Uterus (tissue), 2 donors: ENCODE measurements around the gene GPBAR1.

ENCODE experiments used
- POLR2A ChIP-seq, 2 donors: fragments of 450-650 bp; IDR thresholded peaks; one replicate each; pipeline ENCODE4 v1.6.1; 2016; ENCODE audit warnings: antibody characterized with exemption in 2 of 2, mild to moderate bottlenecking in 1 of 2, moderate library complexity in 1 of 2
- TF ChIP-seq, protein P1 (sequence below), 4 experiments: fragments of 200-600 bp in 2 of 4; fragments of 450-650 bp in 2 of 4; sonication (generic) in 2 of 4; IDR thresholded peaks; one replicate each; pipeline ENCODE4 v1.5.1; 2016 to 2019; ENCODE audit warnings: antibody characterized with exemption in 4 of 4, mild to moderate bottlenecking in 2 of 4, moderate library complexity in 1 of 4

- no peak for TF ChIP-seq POLR2A (IDR thresholded peaks at IDR 0.05)
- TF ChIP-seq, protein P1, sequence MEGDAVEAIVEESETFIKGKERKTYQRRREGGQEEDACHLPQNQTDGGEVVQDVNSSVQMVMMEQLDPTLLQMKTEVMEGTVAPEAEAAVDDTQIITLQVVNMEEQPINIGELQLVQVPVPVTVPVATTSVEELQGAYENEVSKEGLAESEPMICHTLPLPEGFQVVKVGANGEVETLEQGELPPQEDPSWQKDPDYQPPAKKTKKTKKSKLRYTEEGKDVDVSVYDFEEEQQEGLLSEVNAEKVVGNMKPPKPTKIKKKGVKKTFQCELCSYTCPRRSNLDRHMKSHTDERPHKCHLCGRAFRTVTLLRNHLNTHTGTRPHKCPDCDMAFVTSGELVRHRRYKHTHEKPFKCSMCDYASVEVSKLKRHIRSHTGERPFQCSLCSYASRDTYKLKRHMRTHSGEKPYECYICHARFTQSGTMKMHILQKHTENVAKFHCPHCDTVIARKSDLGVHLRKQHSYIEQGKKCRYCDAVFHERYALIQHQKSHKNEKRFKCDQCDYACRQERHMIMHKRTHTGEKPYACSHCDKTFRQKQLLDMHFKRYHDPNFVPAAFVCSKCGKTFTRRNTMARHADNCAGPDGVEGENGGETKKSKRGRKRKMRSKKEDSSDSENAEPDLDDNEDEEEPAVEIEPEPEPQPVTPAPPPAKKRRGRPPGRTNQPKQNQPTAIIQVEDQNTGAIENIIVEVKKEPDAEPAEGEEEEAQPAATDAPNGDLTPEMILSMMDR (IDR thresholded peaks at IDR 0.05), result no peak
Observed at GRCh38 chr2:218260742-218261422, at the start of gene GPBAR1.
